Loucy (cell line): ENCODE data around the gene TRPM2.
"Not testable (repeated sequence)": the region's sequence is repeated elsewhere in the genome, so short reads cannot be mapped to it uniquely, and the experiment has no call there.

Experiments
- H2AFZ ChIP-seq: fragments of 200-600 bp; sonication (generic); 2 replicates; pipeline ENCODE4 v1.6.0; 2016; ENCODE audit warnings: antibody characterized with exemption, mild to moderate bottlenecking, low read length, moderate library complexity
- H3F3A ChIP-seq: fragments of 200-600 bp; 2 replicates; pipeline ENCODE4 v1.6.0; 2016; ENCODE audit warnings: antibody characterized with exemption, low read depth, mild to moderate bottlenecking
- H3K27me3 ChIP-seq: fragments of 200-600 bp; sonication (generic); 2 replicates; pipeline ENCODE4 v1.6.1; 2014; ENCODE audit warnings: low read length, mild to moderate bottlenecking; ENCODE audit not compliant: insufficient read depth, poor library complexity, severe bottlenecking
- H3K36me3 ChIP-seq: fragments of 200-600 bp; sonication (generic); 2 replicates; pipeline ENCODE4 v1.6.1; 2016; ENCODE audit warnings: low read length; ENCODE audit not compliant: insufficient read depth
- H3K4me1 ChIP-seq: fragments of 200-600 bp; sonication (generic); 2 replicates; pipeline ENCODE4 v1.5.1; 2014; ENCODE audit warnings: low read length, mild to moderate bottlenecking; ENCODE audit not compliant: insufficient read depth, poor library complexity, severe bottlenecking
- H3K4me2 ChIP-seq: fragments of 200-600 bp; sonication (generic); 2 replicates; pipeline ENCODE4 v1.6.0; 2014; ENCODE audit warnings: antibody characterized with exemption, low read length, low read depth, mild to moderate bottlenecking; ENCODE audit not compliant: poor library complexity, severe bottlenecking
- H3K4me3 ChIP-seq: fragments of 200-600 bp; sonication (generic); 2 replicates; pipeline ENCODE4 v1.5.1; 2014; ENCODE audit warnings: low read length, mild to moderate bottlenecking, mixed read lengths; ENCODE audit not compliant: poor library complexity, severe bottlenecking
- H3K79me2 ChIP-seq: fragments of 200-600 bp; sonication (generic); 2 replicates; pipeline ENCODE4 v1.6.1; 2014; ENCODE audit warnings: low read length; ENCODE audit not compliant: insufficient read depth
- H3K9ac ChIP-seq: fragments of 200-600 bp; sonication (generic); 2 replicates; pipeline ENCODE4 v1.6.0; 2014; ENCODE audit warnings: mild to moderate bottlenecking, low read depth, low read length, moderate library complexity; ENCODE audit not compliant: poor library complexity, severe bottlenecking
- H3K9me2 ChIP-seq: fragments of 200-600 bp; sonication (generic); replicated peaks from 2 replicates; pipeline ENCODE4 v1.6.1; 2016; ENCODE audit warnings: low read depth, low read length, mixed read lengths
- H3K9me3 ChIP-seq: fragments of 200-600 bp; sonication (generic); 2 replicates; pipeline ENCODE4 v1.6.1; 2014; ENCODE audit warnings: mild to moderate bottlenecking, antibody characterized with exemption, low read length, low read depth; ENCODE audit not compliant: insufficient read depth
- H4K20me1 ChIP-seq: fragments of 200-600 bp; sonication (generic); 2 replicates; pipeline ENCODE4 v1.6.0; 2014; ENCODE audit warnings: antibody characterized with exemption, low read length, mild to moderate bottlenecking; ENCODE audit not compliant: insufficient read depth, poor library complexity, severe bottlenecking
- CTCF ChIP-seq: fragments of 200-600 bp; sonication (generic); conservative IDR thresholded peaks from 2 replicates; pipeline ENCODE4 v1.5.1; 2014; ENCODE audit warnings: mild to moderate bottlenecking, antibody characterized with exemption, low read length
- EZH2phosphoT487 ChIP-seq: fragments of 200-600 bp; IDR thresholded peaks from 2 replicates; pipeline ENCODE4 v1.6.1; 2018; ENCODE audit warnings: antibody characterized with exemption, mild to moderate bottlenecking, moderate library complexity, borderline replicate concordance

The TRPM2 gene

GRCh38 chr21:44337941-44338895 lies 15.2 kb upstream of the TRPM2 start:
- no peaks in the 10 kb centered on the region for H3K36me3 ChIP-seq
- peaks cover 15% of the 10 kb centered on the region for H3K4me1 ChIP-seq
- no peaks in the 10 kb centered on the region for H3K9me3 ChIP-seq
- peak overlapping the region; percentile 37 for H3K9ac ChIP-seq
- peak overlapping the region; percentile 66 for H3K4me3 ChIP-seq
- H3K27me3 ChIP-seq: no peaks in the 10 kb centered on the region
- no peaks in the 10 kb centered on the region for H4K20me1 ChIP-seq
- no peak for TF ChIP-seq EZH2phosphoT487
- TF ChIP-seq CTCF: no peak
- no peaks in the 10 kb centered on the region for H3K9me2 ChIP-seq
- H2AFZ ChIP-seq: no peak overlapping the region
- no peaks in the 10 kb centered on the region for H3K79me2 ChIP-seq
- H3K4me2 ChIP-seq: peak overlapping the region; percentile 69
- peaks cover 10% of the 10 kb centered on the region; the same call in 1 of the 2 replicates for H3F3A ChIP-seq

- Histone ChIP-seq H3F3A (peaks cover 10% of the 10 kb centered on the region; the same call in 1 of the 2 replicates), H3K9me2 (no peaks in the 10 kb centered on the region), H3K4me2 (peak within 1 kb of the TSS; percentile 93), H3K4me1 (peaks cover 15% of the 10 kb centered on the region), H4K20me1 (no peaks in the 10 kb centered on the region), H3K9me3 (no peaks in the 10 kb centered on the region), H3K36me3 (no peaks in the 10 kb centered on the region), H3K9ac (peak within 1 kb of the TSS; percentile 89), H3K27me3 (no peaks in the 10 kb centered on the region), H3K4me3 (peak within 1 kb of the TSS; percentile 94), H3K79me2 (no peaks in the 10 kb centered on the region), H2AFZ (peak within 1 kb of the TSS; percentile 82)
- TF ChIP-seq EZH2phosphoT487: no peak
- TF ChIP-seq CTCF: no peak
Measured at GRCh38 chr21:44338971-44339910, 14.2 kb upstream of the TRPM2 start, which contains the start of gene CFAP410. Gene CFAP410 (minus strand): TSS chr21:44339390. CDS start chr21:44339194, 196 bp downstream.

- H3K9me2 ChIP-seq, H3K36me3 ChIP-seq, H3K79me2 ChIP-seq, H3K9ac ChIP-seq, H3K4me2 ChIP-seq, H3K27me3 ChIP-seq, H4K20me1 ChIP-seq, H2AFZ ChIP-seq, H3K4me3 ChIP-seq, H3K9me3 ChIP-seq: not testable (repeated sequence)
- Histone ChIP-seq H3F3A (peaks cover 10% of the 10 kb centered on the region; the same call in 1 of the 2 replicates), H3K4me1 (peaks cover 15% of the 10 kb centered on the region)
Measured at GRCh38 chr21:44341726-44342458, 11.5 kb upstream of the TRPM2 start.

- not testable (repeated sequence) for H3K4me3 ChIP-seq, H3K36me3 ChIP-seq, H3F3A ChIP-seq, H3K4me2 ChIP-seq, H2AFZ ChIP-seq, H3K27me3 ChIP-seq, H3K9ac ChIP-seq, H3K79me2 ChIP-seq, H3K9me3 ChIP-seq, H4K20me1 ChIP-seq, H3K9me2 ChIP-seq
- H3K4me1 ChIP-seq: peaks cover 14% of the 10 kb centered on the region
Measured at GRCh38 chr21:44342981-44343380, 10.4 kb upstream of the TRPM2 start.
